ENCODE results near the gene SLC39A12. TPM values are rescaled to one million over a fixed set of nuclear protein-coding genes. Genes with fewer than 3 reads are reported as not detected.

The SLC39A12 gene
- total RNA-seq, 2 experiments from 2014 or later, result not detected

- CTCF ChIA-PET, result no interaction called here
Measured at GRCh38 chr10:17980846-17981565, 29.3 kb downstream of the SLC39A12 start.

GRCh38 chr10:17981766-17982380 is 30.2 kb downstream of the SLC39A12 start:
- Mint-ChIP-seq H3K27me3 (ENCODE audit: low read depth) (no peaks in the 10 kb centered on the region), H3K36me3 (ENCODE audit: low read depth) (no peaks in the 10 kb centered on the region), H3K4me3 (no peak overlapping the region), H3K4me1 (ENCODE audit: low read depth) (no peaks in the 10 kb centered on the region), H3K27ac (no peak overlapping the region), H3K9me3 (no peaks in the 10 kb centered on the region)
- CTCF ChIA-PET, result no interaction called here
- DNase-seq, result no peak
- intact Hi-C loops (cut with micrococcal nuclease), result no loop called here

More at GRCh38 chr10:17980846-17981565, 29.3 kb downstream of the SLC39A12 start:
- no peaks in the 10 kb centered on the region for H3K4me1 Mint-ChIP-seq (ENCODE audit: low read depth)
- no peak overlapping the region for H3K4me3 Mint-ChIP-seq
- H3K9me3 Mint-ChIP-seq, result no peaks in the 10 kb centered on the region
- H3K27me3 Mint-ChIP-seq (ENCODE audit: low read depth), result no peaks in the 10 kb centered on the region
- intact Hi-C loops (cut with micrococcal nuclease), result no loop called here
- H3K27ac Mint-ChIP-seq, result no peak overlapping the region
- DNase-seq, result no peak
- H3K36me3 Mint-ChIP-seq (ENCODE audit: low read depth), result no peaks in the 10 kb centered on the region

- H3K27me3 Mint-ChIP-seq (ENCODE audit: low read depth), result no peaks in the 10 kb centered on the region
- H3K4me3 Mint-ChIP-seq, result no peak overlapping the region
- H3K36me3 Mint-ChIP-seq (ENCODE audit: low read depth), result no peaks in the 10 kb centered on the region
- CTCF ChIA-PET, result no interaction called here
- DNase-seq, result no peak
- H3K9me3 Mint-ChIP-seq, result no peaks in the 10 kb centered on the region
- H3K27ac Mint-ChIP-seq, result no peak overlapping the region
- intact Hi-C loops (cut with micrococcal nuclease), result no loop called here
- H3K4me1 Mint-ChIP-seq (ENCODE audit: low read depth), result no peaks in the 10 kb centered on the region
Measured at GRCh38 chr10:17984056-17984455, 32.3 kb downstream of the SLC39A12 start.

- Mint-ChIP-seq H3K9me3 (no peaks in the 10 kb centered on the region), H3K4me1 (ENCODE audit: low read depth) (no peaks in the 10 kb centered on the region), H3K27ac (no peak overlapping the region), H3K27me3 (ENCODE audit: low read depth) (no peaks in the 10 kb centered on the region), H3K36me3 (ENCODE audit: low read depth) (no peaks in the 10 kb centered on the region), H3K4me3 (no peak overlapping the region)
- intact Hi-C loops (cut with micrococcal nuclease), result no loop called here
- CTCF ChIA-PET, result no interaction called here
- DNase-seq, result no peak
Measured at GRCh38 chr10:17984563-17984962, 32.8 kb downstream of the SLC39A12 start.

GRCh38 chr10:17989908-17990767 is 38.4 kb downstream of the SLC39A12 start:
- Mint-ChIP-seq H3K4me1 (ENCODE audit: low read depth) (no peaks in the 10 kb centered on the region), H3K4me3 (no peak overlapping the region), H3K27me3 (ENCODE audit: low read depth) (no peaks in the 10 kb centered on the region), H3K27ac (no peak overlapping the region), H3K36me3 (ENCODE audit: low read depth) (no peaks in the 10 kb centered on the region), H3K9me3 (no peaks in the 10 kb centered on the region)
- no peak for DNase-seq
- CTCF ChIA-PET, result interaction anchor here (0.6 to 1.5 kb wide), 3 partner anchors 112 to 250 kb away, joined by 3 read pairs; no protein-coding TSS in a partner anchor
- intact Hi-C loops (cut with micrococcal nuclease), result no loop called here

GRCh38 chr10:17992266-17992665 is 40.5 kb downstream of the SLC39A12 start:
- DNase-seq, result no peak
- no peaks in the 10 kb centered on the region for H3K9me3 Mint-ChIP-seq
- H3K36me3 Mint-ChIP-seq (ENCODE audit: low read depth), result no peaks in the 10 kb centered on the region
- CTCF ChIA-PET, result no interaction called here
- H3K27me3 Mint-ChIP-seq (ENCODE audit: low read depth), result no peaks in the 10 kb centered on the region
- no peaks in the 10 kb centered on the region for H3K4me1 Mint-ChIP-seq (ENCODE audit: low read depth)
- intact Hi-C loops (cut with micrococcal nuclease), result no loop called here
- H3K4me3 Mint-ChIP-seq, result no peak overlapping the region
- no peak overlapping the region for H3K27ac Mint-ChIP-seq

GRCh38 chr10:17993361-17993760 is 41.6 kb downstream of the SLC39A12 start:
- Mint-ChIP-seq H3K27me3 (ENCODE audit: low read depth) (no peaks in the 10 kb centered on the region), H3K4me1 (ENCODE audit: low read depth) (no peaks in the 10 kb centered on the region), H3K27ac (no peak overlapping the region), H3K9me3 (no peaks in the 10 kb centered on the region), H3K36me3 (ENCODE audit: low read depth) (no peaks in the 10 kb centered on the region), H3K4me3 (no peak overlapping the region)
- CTCF ChIA-PET, result no interaction called here
- no peak for DNase-seq
- intact Hi-C loops (cut with micrococcal nuclease), result no loop called here

GRCh38 chr10:18000601-18001000 is 48.9 kb downstream of the SLC39A12 start:
- Mint-ChIP-seq H3K36me3 (ENCODE audit: low read depth) (no peaks in the 10 kb centered on the region), H3K4me1 (ENCODE audit: low read depth) (no peaks in the 10 kb centered on the region), H3K9me3 (no peaks in the 10 kb centered on the region), H3K4me3 (no peak overlapping the region), H3K27me3 (ENCODE audit: low read depth) (no peaks in the 10 kb centered on the region), H3K27ac (no peak overlapping the region)
- CTCF ChIA-PET, result no interaction called here
- DNase-seq, result no peak
- intact Hi-C loops (cut with micrococcal nuclease), result no loop called here

GRCh38 chr10:18005445-18005780 is 53.7 kb downstream of the SLC39A12 start:
- Mint-ChIP-seq H3K4me1 (ENCODE audit: low read depth) (no peaks in the 10 kb centered on the region), H3K36me3 (ENCODE audit: low read depth) (no peaks in the 10 kb centered on the region), H3K27me3 (ENCODE audit: low read depth) (peaks cover 2% of the 10 kb centered on the region), H3K27ac (no peak overlapping the region), H3K4me3 (no peak overlapping the region), H3K9me3 (no peaks in the 10 kb centered on the region)
- CTCF ChIA-PET, result no interaction called here
- intact Hi-C loops (cut with micrococcal nuclease), result no loop called here
- no peak for DNase-seq

- no peak overlapping the region for H3K27ac Mint-ChIP-seq
- intact Hi-C loops (cut with micrococcal nuclease), result no loop called here
- H3K4me1 Mint-ChIP-seq (ENCODE audit: low read depth), result no peaks in the 10 kb centered on the region
- peaks cover 2% of the 10 kb centered on the region for H3K27me3 Mint-ChIP-seq (ENCODE audit: low read depth)
- H3K9me3 Mint-ChIP-seq, result no peaks in the 10 kb centered on the region
- CTCF ChIA-PET, result no interaction called here
- no peaks in the 10 kb centered on the region for H3K36me3 Mint-ChIP-seq (ENCODE audit: low read depth)
- no peak overlapping the region for H3K4me3 Mint-ChIP-seq
- DNase-seq, result no peak
Measured at GRCh38 chr10:18005781-18006456, 54.2 kb downstream of the SLC39A12 start.

- intact Hi-C loops (cut with micrococcal nuclease), result no loop called here
- H3K27ac Mint-ChIP-seq, result no peak overlapping the region
- peaks cover 2% of the 10 kb centered on the region for H3K27me3 Mint-ChIP-seq (ENCODE audit: low read depth)
- no peaks in the 10 kb centered on the region for H3K4me1 Mint-ChIP-seq (ENCODE audit: low read depth)
- H3K4me3 Mint-ChIP-seq, result no peak overlapping the region
- no peaks in the 10 kb centered on the region for H3K9me3 Mint-ChIP-seq
- H3K36me3 Mint-ChIP-seq (ENCODE audit: low read depth), result no peaks in the 10 kb centered on the region
- no peak for DNase-seq
- CTCF ChIA-PET, result no interaction called here
Measured at GRCh38 chr10:18008986-18009385, 57.3 kb downstream of the SLC39A12 start.

- CTCF ChIA-PET, result no interaction called here
- Mint-ChIP-seq H3K4me3 (no peak overlapping the region), H3K27ac (no peak overlapping the region), H3K4me1 (ENCODE audit: low read depth) (no peaks in the 10 kb centered on the region), H3K9me3 (no peaks in the 10 kb centered on the region), H3K36me3 (ENCODE audit: low read depth) (no peaks in the 10 kb centered on the region), H3K27me3 (ENCODE audit: low read depth) (peaks cover 2% of the 10 kb centered on the region)
- DNase-seq, result no peak
- intact Hi-C loops (cut with micrococcal nuclease), result no loop called here
Measured at GRCh38 chr10:18010050-18010449, 58.3 kb downstream of the SLC39A12 start.

Measured in activated naive CD4-positive, alpha-beta T cell treated with anti-CD3 and anti-CD28 coated beads for 36 hours (primary cell).